GM21360 (cell line): ENCODE results near the gene ALG14.
"Not testable (repeated sequence)": the region's sequence is repeated elsewhere in the genome, so short reads cannot be mapped to it uniquely, and the experiment has no call there.

ENCODE experiments used
- ATAC-seq: cut with Tn5 transposase; IDR thresholded peaks from one replicate; pipeline ENCODE4 v1.9.1; 2021; ENCODE audit warnings: mild to moderate bottlenecking, moderate library complexity; ENCODE audit not compliant: unreplicated experiment

Gene ALG14

DNA sequence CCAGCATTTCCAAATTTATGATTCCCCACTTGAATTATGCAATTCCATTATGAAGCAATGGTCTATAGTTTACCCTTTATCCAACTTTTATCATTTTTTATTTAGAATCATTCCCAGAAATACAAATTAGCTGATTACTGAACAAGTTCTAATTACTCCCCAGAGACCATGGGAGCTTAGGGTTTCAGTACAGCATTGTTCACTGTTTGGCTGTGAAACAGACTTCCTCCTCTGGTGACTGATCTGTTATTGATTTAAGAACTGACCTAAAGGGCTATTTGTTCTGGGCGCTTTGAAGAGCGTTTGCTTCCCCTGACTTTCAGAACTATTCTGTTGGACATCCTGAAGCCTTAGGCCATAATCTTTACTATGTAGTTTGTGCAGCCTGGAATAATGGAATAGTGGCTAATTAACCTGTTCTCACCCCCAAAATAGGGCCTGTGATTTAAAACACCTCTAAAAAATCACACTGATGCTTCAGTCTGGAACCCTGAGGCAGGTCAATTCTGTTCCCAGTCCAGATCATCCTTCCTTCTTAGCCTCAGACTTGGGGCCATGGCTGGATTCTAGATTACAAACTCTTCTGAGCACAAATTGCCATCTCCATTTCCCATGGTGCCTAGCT lies 58.7 kb downstream of the ALG14 start:
- ATAC-seq, result no peak

DNA sequence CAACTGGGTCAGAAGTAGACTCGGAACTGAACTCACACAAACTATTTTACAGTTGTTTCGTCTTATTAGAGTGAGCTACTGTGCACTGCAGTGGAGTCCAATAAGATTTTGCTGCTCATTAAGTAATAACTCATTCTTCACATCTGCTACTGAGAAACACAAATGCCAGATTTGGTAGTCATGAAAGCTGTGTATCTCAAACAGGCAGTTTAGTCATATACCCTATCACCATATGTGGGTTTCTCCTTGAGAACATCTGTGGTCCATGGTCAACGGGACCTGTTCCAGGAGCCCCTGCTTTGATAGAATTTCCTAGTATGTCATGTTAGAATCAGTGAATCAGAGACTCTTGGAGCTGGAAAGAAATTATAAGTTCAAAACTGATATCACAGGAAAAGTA lies 60.4 kb downstream of the ALG14 start:
- no peak for ATAC-seq

DNA sequence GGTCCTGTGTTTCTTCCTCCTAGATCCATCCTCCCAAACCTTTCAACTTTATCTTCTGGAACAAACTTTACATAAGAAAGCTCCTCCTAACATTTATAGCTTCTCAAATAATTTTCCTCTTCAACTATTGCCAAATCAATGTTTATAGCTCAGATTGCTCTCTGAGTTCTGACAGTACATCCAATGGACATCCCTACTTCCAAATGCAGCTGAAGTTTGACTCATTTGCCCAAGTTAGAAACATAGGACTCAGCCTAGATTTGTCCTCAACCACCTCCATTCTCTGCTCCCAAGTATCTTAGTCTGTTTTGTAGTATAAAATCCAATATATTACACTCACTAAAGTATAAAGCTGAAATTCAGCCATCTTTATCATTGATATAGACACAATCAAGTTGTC lies 62.6 kb downstream of the ALG14 start:
- no peak for ATAC-seq

DNA sequence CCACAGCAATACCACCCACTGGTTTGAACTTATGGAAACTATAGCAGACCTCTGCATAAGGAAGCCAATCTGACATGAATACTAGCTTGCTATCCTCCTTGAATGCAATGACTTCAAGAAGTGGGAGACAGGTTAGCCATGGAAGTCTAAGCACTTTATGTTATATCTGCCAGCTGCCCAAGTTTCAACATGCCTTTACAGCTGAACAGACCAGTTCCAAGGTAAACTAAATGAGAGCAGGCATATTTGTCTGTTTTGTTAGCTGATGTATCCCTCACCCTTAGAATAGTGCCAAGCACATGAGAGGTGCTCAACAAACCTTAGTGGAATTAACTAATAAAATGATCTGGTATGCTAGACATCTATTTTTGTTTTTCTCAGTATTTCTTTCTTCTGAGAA lies 65.1 kb downstream of the ALG14 start:
- no peak for ATAC-seq

DNA sequence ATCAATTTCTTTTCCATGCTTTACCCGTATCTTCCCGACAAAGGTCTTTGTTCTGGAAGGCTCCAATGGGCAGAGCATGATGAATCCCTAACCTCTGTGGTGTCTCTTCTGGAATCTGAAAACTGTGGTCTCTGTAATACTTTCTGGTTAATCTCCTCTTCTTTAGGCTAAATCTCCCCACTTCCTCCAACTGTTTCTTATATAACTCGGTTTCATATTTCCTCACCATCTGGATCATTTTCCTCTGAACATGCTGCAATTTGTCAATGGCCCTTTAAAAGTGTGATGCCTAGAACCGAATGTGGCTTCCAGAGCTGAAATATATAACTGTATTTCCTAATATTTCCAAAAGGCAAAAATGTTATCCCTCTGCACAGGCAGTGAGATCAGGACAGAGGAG lies 66.1 kb downstream of the ALG14 start:
- ATAC-seq, result no peak

DNA sequence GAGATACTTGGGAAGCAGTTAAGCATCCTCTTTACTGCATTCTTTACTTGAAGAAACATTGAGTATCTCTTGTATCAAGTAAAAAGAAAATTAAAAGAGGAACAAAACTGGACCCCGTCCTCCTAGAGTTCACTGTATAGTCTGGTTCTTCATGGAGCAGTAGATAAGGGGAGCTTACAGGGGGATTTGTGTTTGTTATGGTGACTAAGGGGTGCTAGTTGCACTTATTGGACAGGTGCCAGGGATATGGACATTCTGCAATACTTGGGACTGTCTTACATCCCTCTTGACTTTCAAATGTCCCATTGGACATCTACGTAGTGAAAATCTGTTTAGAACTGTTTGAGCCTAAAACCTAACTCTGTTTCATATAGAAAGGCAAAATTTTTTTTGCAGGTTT lies 67.2 kb downstream of the ALG14 start:
- ATAC-seq, result no peak

DNA sequence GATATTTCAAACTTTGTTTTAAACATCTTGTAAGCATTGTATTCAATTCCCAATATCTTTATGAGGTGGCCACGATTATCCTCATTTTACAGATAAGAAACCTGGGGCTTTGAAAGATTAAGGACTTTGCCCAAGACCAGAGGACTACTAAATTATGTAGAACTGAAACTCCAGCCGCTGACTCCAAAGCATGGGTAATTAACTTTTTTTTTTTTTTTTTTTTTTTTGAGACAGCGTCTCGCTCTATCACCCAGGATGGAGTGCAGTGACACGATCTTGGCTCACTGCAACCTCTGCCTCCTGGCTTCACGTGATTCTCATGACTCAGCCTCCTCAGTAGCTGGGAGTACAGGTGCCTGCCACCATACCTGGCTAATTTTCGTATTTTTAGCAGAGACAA lies 68.7 kb downstream of the ALG14 start:
- no peak for ATAC-seq

DNA sequence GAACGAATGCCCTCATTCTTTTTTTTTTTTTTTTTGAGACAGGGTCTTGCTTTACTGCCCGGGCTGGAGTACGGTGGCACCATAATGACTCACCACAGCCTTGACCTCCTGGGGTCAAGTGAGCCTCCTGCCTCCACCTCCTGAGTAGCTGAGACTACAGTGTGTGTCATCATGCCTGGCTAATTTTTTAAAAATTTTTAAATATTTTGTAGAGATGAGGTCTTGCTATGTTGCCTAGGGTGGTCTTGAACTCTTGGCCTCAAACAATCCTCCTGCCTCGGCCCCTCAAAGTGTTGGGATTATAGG lies 69.4 kb downstream of the ALG14 start:
- ATAC-seq, result no peak

DNA sequence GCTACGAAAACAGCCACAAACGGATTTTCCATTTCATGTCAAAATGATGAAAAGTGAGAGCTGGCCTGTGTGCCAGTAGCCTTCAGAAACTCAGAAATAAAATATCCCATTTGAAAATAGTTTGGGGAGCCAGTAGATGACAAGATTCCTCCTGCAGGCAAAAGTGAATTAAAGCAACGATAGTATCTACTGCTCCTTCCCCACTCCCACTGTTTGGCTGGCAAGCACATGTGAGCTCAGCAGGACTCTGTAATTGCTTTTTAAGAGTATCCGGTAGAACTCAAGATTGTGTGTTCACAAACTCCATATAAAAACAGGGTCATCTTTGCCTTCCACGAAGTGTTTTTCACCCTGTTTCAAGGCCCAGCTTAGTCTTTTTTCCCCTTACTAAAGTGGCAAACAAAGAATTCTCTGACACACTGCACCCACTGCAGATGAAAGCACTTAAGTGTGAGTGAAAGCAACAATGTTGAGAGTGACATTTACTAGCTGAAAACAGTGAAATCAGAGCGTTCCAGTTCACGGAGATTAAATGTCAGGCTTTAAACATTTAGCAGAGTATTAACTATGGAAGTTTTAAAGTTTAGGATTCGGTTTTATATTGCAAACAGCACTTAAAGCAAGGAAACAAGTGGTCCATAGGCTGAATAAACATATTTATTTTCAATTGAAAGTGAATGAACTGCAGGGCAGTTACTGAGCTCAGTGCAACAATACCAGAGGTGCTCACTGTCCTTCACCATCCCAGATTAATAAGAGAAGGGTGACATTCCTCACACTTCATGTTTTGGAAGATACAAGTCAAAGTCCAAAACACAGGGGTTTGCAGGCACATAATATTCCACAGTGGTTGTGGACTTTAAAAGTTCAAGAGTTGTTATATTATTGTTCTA lies 70.0 kb downstream of the ALG14 start:
- no peak for ATAC-seq

DNA sequence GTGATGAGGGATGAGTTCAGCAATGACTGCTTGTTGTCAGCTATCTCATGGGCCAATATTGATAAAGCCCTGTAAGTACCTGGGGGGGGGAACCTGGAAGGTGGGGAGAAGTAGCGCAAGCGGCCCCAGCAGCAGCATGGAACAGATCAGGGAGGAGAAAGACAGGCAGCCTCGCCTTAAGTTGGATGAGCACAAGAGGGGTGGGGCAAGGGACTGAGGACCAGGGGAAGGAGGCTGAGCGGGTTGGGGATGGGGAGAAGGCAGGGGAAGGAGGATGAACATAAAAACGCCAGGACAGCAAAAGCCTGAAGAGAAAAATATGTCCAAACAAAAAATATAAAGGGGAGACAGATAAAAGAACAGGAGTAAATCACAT lies 70.6 kb downstream of the ALG14 start:
- ATAC-seq, result no peak

DNA sequence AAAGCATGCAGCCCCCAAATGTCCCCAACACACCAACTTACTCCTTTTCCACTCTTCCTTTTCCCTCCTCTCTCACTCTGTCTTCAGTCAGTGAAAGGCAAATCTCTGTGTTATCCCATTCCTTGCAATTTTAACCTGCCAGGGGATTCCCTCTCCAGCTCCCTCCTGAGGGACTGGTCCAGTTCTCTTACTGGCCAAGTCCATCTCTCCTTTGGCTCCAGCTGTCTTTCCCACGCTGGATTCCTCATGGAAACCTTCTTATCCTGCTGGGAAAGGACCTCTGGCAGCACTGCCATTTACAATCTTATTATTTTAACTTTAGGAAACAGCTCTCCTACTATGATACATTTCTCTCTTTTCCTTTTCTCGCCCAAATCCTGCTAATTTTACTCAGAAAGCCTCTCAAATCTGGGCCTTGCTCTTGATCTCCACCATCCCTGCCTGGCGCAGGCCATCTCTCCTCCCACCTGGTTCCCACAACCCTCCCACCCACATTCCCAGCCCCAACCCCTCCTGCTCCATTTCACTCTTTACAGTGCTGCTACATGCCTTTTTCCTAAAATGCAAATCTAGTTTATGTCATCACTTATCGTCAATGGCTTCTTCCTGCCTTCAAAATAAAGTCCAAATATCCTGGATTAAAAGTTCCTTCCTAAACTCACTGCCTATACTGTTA lies 73.2 kb downstream of the ALG14 start:
- no peak for ATAC-seq

DNA sequence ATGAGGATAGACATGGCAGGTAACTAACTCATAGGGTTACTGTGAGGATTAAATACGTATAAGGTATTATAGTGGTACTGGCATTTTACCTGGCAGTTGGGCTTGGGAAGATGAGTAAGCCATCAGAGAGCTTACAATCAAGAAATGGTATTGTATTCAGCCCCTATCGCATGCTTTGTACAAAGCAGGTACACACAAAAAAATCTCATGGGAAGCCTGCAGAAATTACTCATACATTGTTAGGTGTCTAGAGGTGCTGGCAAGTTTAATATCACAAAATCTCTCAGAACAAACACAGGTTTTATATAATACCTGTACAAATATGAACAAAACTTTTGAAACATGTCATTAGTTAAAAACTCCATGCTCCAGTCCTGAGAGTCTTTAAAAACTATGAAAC lies 74.0 kb downstream of the ALG14 start:
- ATAC-seq, result no peak

DNA sequence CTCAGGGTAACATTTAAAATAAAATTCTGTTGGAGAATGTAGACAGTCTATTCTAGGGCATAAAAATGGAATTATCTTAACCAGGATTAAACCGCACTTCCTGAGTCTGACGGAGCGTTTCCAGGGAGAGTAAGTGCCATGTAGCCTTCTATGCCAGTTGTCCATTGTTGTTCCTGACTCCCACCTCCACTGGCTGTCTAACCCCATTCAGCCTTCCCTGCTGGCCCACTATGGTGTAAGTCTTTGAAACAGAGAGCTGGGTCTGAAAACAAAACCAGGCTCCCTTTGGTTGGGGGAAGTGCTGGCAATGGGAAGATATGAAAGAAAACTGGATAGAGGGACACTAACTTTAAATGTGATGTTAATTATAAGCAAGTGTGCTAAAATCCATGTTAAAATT lies 74.6 kb downstream of the ALG14 start:
- no peak for ATAC-seq

DNA sequence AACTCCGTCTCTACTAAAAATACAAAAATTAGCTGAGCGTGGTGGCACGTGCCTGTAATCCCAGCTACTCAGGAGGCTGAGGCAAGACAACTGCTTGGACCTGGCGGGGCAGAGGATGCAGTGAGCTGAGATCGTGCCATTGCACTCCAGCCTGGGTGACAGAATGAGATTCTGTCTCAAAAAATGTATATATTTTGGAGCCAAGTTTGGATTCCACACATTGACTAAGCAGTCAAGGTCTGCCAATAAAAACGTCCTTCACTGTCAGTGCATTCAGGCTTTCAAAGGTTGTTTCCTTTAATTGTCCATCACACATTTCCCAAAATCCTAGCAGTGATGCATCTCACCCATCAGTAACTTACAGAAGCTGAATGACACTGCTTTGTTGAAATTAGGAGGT lies 77.2 kb downstream of the ALG14 start:
- ATAC-seq, result not testable (repeated sequence)

DNA sequence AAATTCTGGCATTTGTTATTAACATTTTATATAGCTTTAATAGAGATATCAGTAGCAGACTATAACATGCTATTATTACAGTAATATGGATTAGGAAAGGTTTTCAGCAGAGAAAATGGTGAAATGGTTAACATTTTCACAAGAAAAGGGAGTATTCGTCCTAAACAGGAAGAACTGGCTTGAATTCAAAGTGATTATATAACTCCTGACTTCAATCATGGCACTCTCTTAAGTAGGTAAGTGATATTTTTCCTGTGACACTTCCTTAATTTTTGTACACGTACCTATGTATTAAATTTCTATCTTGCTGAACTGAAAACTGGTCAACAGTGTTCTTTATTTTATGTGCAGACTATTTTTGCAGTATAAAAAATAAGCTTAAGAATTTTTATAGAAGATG lies 77.9 kb downstream of the ALG14 start:
- no peak for ATAC-seq

DNA sequence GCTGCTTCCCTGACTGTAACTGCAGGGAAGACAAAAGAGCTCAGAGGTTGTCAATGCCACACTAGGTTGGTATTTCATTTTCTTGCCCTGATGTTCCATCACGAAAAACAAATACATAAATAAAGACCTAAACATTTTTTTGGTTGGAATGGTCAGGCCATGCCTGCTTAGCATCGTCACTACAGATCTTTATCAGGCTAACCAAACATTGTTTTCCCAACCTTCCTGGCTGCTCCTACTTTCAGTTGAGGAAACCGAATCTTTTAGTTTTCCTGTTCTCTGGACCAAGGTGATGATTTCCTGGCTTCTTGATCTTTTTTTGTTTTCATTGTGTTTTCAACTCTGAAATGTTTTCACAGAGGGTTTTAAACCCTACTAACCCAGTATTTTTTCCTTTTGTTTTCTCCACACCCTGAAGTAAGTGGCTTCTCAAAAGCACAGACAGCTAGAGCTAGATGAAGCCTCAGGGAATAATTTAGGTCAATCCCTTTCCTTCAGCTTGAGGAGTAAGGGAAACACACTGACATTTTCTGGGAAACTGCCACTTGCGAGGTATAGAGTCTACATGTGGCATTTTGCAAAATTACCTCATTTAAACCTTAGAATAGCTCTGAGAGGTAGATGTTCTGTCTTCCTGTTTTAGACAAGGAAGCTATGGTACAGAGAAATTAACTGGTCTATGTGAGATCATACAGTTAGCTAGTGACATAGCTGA lies 78.7 kb downstream of the ALG14 start:
- no peak for ATAC-seq

DNA sequence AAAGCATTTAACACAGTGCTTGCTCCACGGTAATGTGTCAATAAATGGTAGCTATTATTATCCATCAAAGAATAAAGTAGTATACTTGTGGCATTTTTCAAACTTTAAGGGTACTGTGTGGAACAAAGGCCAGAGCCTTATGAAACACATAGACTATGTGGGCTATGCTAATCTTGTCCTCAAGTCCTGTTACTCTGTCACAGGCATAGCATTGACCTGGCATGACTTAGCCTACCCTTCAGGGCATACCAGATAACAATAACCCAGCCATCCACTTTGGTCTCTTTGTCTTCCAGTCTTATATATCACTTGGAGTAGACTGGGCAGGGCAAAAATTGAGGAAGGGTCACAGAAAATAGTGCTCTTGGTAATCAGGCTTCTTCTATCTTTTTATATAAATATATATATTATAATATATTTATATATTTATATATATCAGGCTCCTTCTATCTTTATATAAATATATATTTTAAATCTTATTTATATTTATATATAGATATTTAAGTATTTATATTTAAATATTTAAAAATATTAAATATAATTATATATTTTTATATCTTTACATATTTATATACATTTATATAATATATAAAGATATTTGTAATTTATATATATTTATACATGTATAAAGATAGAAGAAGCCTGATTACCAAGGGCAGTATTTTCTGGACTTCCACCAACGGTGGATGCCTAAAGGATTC lies 79.7 kb downstream of the ALG14 start:
- ATAC-seq, result no peak

DNA sequence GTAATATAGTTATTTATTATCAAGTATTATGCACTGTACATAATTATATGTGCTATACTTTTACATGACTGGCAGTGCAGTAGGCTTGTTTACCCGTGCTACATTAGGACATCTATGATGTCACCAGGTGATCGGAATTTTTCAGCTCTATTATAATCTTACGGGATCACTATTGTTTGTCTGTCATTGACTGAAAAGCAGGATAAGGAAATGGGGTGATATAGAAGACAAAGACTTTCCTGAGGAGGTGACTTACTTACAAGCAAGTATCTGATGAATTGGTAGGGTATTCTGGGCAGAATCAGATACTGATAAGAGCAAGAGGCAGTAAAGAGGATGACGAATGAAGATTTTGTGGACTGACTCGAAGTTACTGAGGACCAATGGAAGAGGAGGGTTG lies 80.6 kb downstream of the ALG14 start:
- no peak for ATAC-seq

DNA sequence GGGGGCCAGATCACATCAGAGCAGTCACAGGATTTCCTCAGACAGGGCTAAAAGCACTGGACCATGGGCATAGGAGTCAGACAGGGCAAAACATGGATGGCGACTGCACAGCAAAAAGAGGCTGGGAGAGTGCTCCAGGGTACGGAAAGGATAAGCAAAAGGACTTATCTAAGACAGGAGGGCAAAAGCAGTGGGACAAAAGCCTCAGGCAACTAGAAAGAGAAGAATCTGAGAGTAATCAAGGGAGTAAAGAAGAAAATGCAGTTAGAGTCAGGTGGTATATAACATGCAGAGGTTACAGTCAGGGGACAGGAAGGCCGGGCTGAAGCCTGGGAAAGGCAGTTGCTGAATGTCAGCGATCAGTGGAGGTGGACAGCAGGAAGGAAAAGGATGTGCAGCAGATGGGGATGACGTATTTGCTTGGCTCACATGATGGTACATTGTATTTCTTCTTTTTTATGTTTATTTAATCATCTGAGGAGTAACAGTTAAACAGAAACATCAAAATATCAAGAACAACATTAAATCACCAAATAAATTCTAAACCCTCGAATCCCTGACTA lies 82.8 kb downstream of the ALG14 start:
- ATAC-seq, result no peak

DNA sequence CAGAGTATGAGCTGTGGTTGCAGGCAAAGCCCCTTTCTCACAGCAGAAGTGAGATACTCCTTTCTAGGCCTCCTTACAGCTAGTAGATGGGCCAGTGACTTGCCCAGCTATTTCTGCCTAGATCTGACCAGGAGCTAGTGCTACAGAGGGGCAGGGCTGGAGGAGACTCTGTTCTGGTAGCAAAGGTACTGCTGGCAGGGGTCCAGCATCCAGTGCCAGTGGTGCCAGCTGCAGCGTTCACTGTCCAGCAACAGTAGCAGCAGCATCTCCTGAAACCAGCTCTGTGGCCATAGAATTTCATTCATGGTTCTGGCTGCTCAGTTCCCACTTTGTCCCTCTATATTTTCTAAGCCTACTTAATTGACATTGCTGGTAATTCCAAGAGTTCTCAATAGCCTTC lies 83.4 kb downstream of the ALG14 start:
- no peak for ATAC-seq

DNA sequence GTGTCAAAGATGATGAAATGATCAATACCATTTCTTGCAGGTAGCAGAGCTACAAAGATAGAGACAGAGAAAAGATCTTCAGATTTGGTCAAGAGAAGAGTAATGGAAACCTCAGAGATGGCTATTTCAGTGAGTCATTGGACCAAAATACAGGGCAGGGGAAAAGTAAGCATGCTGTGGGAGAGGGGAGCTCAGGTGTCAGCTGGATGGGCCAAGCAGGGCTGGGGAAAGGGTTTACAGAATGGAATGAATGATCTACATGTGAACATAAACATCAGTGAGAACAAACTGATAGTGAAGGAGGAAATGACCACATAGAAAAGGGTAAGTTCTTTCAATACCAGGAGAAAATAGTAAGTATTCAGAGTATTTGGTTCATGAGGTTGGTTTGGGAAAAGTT lies 84.4 kb downstream of the ALG14 start:
- ATAC-seq, result no peak
